Left ventricle myocardium inferior (tissue), 1 donor: ENCODE data around the gene SYNPR. TPM values are rescaled to one million over a fixed set of nuclear protein-coding genes. Genes with fewer than 3 reads are reported as not detected.

Experiments
- DNase-seq: peaks from one replicate; pipeline ENCODE4 v3.0.0-alpha.2; 2020
- H3K27ac ChIP-seq: fragments of 200-600 bp; replicated peaks from 2 replicates; pipeline ENCODE4 v1.8.0; 2021
- H3K27me3 ChIP-seq: fragments of 200-600 bp; 2 replicates; pipeline ENCODE4 v1.8.0; 2021; ENCODE audit warnings: low read depth
- H3K36me3 ChIP-seq: fragments of 200-600 bp; 2 replicates; pipeline ENCODE4 v1.8.0; 2021
- H3K4me1 ChIP-seq: fragments of 200-600 bp; 2 replicates; pipeline ENCODE4 v1.8.0; 2021
- H3K4me3 ChIP-seq: fragments of 200-600 bp; 2 replicates; pipeline ENCODE4 v1.8.0; 2021; ENCODE audit warnings: mild to moderate bottlenecking, moderate library complexity
- H3K9me3 ChIP-seq: fragments of 200-600 bp; replicated peaks from 2 replicates; pipeline ENCODE4 v1.8.0; 2021
- CTCF ChIP-seq: fragments of 200-600 bp; IDR thresholded peaks from 2 replicates; pipeline ENCODE4 v1.8.0; 2021; ENCODE audit warnings: antibody characterized with exemption, mild to moderate bottlenecking, borderline replicate concordance
- intact Hi-C: fragments of 100-400 bp; cut with micrococcal nuclease; formaldehyde crosslinking; loops from one replicate; pipeline ENCODE4 v1.11.0; 2022
- total RNA-seq: library from RNA; stranded (reverse); fragmentation: NEBNext Ultra II Directional; extraction: Animal tissue kit (Norgen Biotek cat#: 25700); gene quantifications from one replicate; pipeline ENCODE4 v1.2.1, GENCODE V29; 2021
- donor health status: DM: no; HTN: yes; CAD: no; lungs with severe emphysema.

SYNPR gene
- total RNA-seq, 1 donor from 2014 or later: 0.93 TPM

- peaks cover 61% of the 10 kb centered on the region for H3K27me3 ChIP-seq
- intact Hi-C loops: no loop called here
- DNase-seq: no peak
- H3K27ac ChIP-seq: no peak overlapping the region
- H3K9me3 ChIP-seq: no peaks in the 10 kb centered on the region
- H3K4me1 ChIP-seq: no peaks in the 10 kb centered on the region
- TF ChIP-seq CTCF: no peak
- no peak overlapping the region for H3K4me3 ChIP-seq
- H3K36me3 ChIP-seq: no peaks in the 10 kb centered on the region
Measured at GRCh38 chr3:63442918-63443317, 164.8 kb downstream of the SYNPR start.

GRCh38 chr3:63450023-63450422, 171.9 kb downstream of the SYNPR start:
- intact Hi-C loops: no loop called here
- no peaks in the 10 kb centered on the region for H3K9me3 ChIP-seq
- no peak overlapping the region for H3K4me3 ChIP-seq
- DNase-seq: no peak
- H3K27me3 ChIP-seq: peaks cover 46% of the 10 kb centered on the region
- no peaks in the 10 kb centered on the region for H3K4me1 ChIP-seq
- H3K27ac ChIP-seq: no peak overlapping the region
- no peak for TF ChIP-seq CTCF
- H3K36me3 ChIP-seq: no peaks in the 10 kb centered on the region

GRCh38 chr3:63450634-63451363, 172.7 kb downstream of the SYNPR start:
- Histone ChIP-seq H3K27me3 (peaks cover 38% of the 10 kb centered on the region), H3K9me3 (no peaks in the 10 kb centered on the region), H3K4me3 (no peak overlapping the region), H3K4me1 (no peaks in the 10 kb centered on the region), H3K27ac (no peak overlapping the region), H3K36me3 (no peaks in the 10 kb centered on the region)
- DNase-seq: no peak
- no peak for TF ChIP-seq CTCF
- intact Hi-C loops: no loop called here

- no peak overlapping the region for H3K27ac ChIP-seq
Measured at GRCh38 chr3:63456901-63457300, 178.8 kb downstream of the SYNPR start.

GRCh38 chr3:63458405-63458804, 180.3 kb downstream of the SYNPR start:
- H3K4me3 ChIP-seq: no peak overlapping the region
- H3K27me3 ChIP-seq: peaks cover 7% of the 10 kb centered on the region
- H3K9me3 ChIP-seq: peaks cover 5% of the 10 kb centered on the region
- H3K27ac ChIP-seq: no peak overlapping the region
- H3K4me1 ChIP-seq: no peaks in the 10 kb centered on the region
- intact Hi-C loops: no loop called here
- H3K36me3 ChIP-seq: no peaks in the 10 kb centered on the region
- DNase-seq: no peak
- no peak for TF ChIP-seq CTCF

More at GRCh38 chr3:63456901-63457300, 178.8 kb downstream of the SYNPR start:
- Histone ChIP-seq H3K4me3 (no peak overlapping the region), H3K4me1 (no peaks in the 10 kb centered on the region), H3K36me3 (no peaks in the 10 kb centered on the region), H3K9me3 (peaks cover 5% of the 10 kb centered on the region), H3K27me3 (peaks cover 18% of the 10 kb centered on the region)
- intact Hi-C loops: no loop called here
- no peak for DNase-seq
- TF ChIP-seq CTCF: no peak
